ENCODE results near the gene MPP1.

The MPP1 gene

GRCh38 chrX:154812341-154813101, 7.2 kb upstream of the MPP1 start:
- DNase-seq (ENCODE audit: low spot score): no peak

DNA sequence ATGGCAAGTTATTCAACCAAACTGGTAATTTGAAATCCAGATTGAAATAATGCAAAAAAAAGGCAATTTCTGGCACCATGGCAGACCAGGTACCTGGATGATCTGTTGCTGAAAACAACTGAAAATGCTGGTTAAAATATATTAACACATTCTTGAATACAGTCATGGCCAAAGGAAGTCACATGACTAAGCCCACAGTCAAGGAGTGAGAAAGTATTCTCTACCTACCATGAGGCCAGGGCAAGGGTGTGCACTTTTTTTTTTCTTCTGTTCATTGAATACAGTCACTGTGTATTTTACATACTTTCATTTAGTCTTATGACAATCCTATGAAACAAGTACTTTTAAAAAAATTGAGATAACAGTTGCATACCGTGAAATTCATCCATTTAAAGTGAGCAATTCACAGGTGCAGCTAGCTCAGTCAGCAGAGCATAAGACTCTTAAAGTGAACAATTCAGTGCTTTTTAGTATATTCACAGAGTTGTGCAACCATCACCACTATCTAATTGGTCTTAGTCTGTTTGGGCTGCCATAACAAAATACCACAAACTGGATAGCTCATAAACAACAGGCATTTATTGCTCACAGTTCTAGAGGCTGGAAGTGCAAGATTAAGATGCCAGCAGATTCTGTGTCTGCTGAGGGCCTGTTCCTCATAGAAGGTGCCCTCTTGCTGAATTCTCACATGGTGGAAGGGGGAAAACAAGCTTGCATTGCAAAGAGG, 4.8 kb upstream of the MPP1 start:
- no peak for DNase-seq (ENCODE audit: low spot score)

GRCh38 chrX:154806837-154807501, 1.7 kb upstream of the MPP1 start:
- no peak for DNase-seq (ENCODE audit: low spot score)

DNA sequence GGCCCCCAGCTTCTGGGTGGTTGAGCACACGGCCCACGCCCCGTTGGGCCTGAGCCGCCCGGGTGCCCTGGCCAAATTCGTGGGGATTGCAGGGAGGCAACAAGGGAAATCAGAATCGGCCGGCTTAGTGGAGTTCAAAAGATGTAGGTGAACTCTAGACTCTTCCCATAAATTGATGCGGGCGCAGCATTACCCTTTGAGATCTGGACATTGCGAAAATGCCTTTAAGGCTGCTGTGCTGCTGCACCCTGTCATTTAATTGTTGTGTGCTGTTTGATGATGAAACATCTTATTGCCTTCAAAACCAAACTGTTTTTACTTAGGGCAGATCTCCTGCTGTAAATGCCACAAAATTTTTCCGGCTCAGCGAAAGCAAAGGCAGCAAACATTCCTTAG, 409 bp upstream of the MPP1 start:
- peak; percentile 14 for DNase-seq (ENCODE audit: low spot score)

DNA sequence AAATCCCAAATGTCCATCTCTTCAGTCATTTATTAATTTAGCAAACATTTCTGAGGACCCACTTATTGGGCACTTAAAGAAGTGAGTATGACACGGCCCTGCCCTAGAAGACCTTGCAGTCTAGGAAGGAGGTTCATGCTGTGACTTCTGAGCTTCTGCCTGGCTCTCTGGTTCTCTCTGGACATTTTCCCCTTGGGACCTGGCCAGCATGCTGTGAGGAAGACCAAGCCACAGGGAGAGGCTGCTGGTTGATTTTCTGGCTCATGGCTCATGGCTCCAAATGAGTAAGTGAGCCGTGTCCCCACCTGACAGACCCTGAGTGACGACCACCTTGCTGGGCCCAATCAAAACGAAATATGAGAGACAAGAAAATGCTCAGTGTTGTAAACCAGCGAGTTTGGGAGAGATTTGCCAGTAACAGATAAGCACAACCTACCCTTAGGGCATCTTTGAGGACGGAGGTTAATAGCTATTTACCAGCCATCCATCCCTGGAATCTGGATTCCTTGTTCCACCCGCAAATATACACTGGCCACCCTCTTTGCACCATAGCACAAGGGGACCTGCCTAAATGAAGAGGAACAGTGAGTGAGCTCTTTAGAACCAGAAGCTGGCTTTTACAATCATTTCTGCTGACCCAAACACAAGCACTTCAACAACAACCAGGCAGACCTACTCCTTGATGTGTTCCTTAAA, 876 bp downstream of the MPP1 start:
- peak; percentile 12 for DNase-seq (ENCODE audit: low spot score)

GRCh38 chrX:154802947-154803346, 2.3 kb downstream of the MPP1 start:
- DNase-seq (ENCODE audit: low spot score): no peak

- no peak for DNase-seq (ENCODE audit: low spot score)
These were observed 4.6 kb downstream of the MPP1 start for GRCh38 chrX:154800478-154801210.

DNA sequence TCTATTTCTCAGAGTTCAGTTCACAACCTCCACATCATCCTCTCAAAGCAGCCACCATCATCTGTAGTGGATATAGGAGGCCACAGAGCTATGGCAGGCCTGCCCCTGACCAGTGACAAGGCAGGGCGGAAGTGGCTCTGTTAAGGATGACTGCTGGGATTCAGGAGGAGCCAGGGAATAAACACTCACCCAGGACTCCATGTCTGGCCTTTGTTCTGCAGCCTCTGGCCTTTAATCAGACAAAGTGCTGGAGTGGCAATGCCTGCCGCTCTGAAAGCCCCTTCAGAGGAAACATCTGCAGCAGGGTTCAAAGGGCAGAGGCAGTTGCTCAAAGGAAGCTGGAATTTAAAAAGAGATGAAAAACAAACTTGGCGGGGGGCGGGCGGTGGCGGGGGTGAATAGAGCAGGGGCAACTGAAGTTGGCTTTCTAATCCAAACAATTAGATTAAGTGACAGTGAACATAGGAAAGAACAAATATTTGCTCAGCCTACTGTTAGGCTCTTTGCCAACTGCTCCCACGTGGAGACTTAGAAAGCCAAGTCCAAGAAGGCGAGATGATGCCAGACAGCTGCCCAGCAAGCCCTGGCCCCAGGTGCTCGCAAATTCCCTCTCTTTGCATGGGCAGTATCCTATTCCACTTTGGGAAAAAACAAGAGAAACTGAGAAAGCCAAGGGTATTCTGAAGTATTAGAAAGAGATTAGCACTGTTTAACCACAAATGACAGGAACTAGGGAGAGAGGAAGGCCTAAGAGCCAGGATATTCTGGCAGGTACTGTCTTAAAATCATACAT, 5.5 kb downstream of the MPP1 start:
- no peak for DNase-seq (ENCODE audit: low spot score)

GRCh38 chrX:154797006-154797405, 8.3 kb downstream of the MPP1 start:
- no peak for DNase-seq (ENCODE audit: low spot score)

GRCh38 chrX:154795016-154795415, 10.3 kb downstream of the MPP1 start:
- DNase-seq (ENCODE audit: low spot score): no peak

GRCh38 chrX:154793084-154793795, 12.0 kb downstream of the MPP1 start:
- no peak for DNase-seq (ENCODE audit: low spot score)

- no peak for DNase-seq (ENCODE audit: low spot score)
These were observed 13.3 kb downstream of the MPP1 start for GRCh38 chrX:154791939-154792338.

DNA sequence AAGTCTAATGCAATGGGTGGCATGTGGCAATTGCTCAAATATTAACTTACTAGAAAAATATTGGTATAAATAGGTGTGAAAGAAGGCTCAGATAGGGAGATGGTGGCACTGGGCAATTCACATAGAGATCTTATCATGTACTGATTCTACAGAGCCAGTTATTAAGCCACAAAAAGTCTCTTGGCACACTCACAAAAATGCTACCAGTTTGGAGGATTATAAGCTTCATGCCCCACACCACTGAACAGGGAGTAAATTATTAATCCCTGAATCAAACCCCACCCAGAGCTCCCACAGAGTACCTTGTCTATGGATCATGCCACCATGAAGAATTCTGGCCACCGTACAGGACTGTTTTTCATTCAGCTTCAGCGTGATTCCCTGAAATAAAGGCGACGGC, 13.8 kb downstream of the MPP1 start:
- no peak for DNase-seq (ENCODE audit: low spot score)

DNA sequence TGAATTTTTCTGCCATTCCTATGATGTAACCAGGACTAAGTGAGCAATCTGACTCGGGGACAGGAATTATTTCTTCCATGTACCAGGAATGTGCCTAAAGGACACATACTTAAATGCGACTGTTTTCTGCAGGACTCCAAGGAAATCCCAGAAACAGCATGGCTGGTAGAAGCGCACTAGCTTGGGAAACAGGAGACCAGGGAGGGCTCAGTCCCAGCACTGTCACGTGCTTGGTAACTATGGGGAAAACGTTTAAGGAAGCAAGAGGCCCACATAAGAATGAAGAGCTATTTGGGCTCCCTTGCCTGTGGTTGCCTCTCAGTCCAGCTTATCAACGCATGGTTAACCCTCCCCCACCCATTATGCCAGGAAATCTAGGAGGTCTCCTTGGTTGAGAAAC, 19.6 kb downstream of the MPP1 start:
- DNase-seq (ENCODE audit: low spot score): no peak

GRCh38 chrX:154784149-154784995, 20.9 kb downstream of the MPP1 start:
- no peak for DNase-seq (ENCODE audit: low spot score)

DNA sequence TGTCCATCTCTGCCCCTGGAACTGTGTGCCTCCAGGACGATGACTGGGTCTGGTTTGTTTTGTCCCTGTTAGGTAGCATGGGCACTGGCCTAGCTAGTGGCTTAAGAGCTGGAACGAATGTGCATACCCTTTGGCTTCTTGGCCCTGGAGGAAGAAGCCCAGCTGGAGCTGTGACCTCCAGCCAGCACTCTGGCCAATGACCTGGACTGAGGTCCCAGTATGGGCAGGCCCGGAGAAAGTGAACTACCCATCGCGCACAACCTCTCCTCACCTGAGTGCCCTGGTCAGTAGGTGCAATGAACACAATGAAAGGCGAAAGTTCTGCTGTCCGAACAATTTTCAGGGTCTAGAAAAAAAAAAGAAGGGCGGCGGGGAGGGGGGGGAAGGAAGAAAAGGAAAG, 24.3 kb downstream of the MPP1 start:
- DNase-seq (ENCODE audit: low spot score): no peak

- DNase-seq (ENCODE audit: low spot score): no peak
These were observed 26.0 kb downstream of the MPP1 start for GRCh38 chrX:154779261-154779660.

- DNase-seq (ENCODE audit: low spot score): no peak
These were observed 28.5 kb downstream of the MPP1 start for GRCh38 chrX:154776753-154777152.

All from pons (tissue), 1 donor.